Measurements from ENCODE around the gene THRB.

GRCh38 chr3:24215502-24215901 lies 279.1 kb downstream of the THRB start:
- TF ChIP-seq, protein P1, sequence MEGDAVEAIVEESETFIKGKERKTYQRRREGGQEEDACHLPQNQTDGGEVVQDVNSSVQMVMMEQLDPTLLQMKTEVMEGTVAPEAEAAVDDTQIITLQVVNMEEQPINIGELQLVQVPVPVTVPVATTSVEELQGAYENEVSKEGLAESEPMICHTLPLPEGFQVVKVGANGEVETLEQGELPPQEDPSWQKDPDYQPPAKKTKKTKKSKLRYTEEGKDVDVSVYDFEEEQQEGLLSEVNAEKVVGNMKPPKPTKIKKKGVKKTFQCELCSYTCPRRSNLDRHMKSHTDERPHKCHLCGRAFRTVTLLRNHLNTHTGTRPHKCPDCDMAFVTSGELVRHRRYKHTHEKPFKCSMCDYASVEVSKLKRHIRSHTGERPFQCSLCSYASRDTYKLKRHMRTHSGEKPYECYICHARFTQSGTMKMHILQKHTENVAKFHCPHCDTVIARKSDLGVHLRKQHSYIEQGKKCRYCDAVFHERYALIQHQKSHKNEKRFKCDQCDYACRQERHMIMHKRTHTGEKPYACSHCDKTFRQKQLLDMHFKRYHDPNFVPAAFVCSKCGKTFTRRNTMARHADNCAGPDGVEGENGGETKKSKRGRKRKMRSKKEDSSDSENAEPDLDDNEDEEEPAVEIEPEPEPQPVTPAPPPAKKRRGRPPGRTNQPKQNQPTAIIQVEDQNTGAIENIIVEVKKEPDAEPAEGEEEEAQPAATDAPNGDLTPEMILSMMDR (IDR thresholded peaks at IDR 0.05), result no peak
- no peak for TF ChIP-seq POLR2AphosphoS5 (IDR thresholded peaks at IDR 0.05)
- no peak for TF ChIP-seq POLR2A (IDR thresholded peaks at IDR 0.05)
